Left ventricle myocardium inferior (tissue), 1 donor: ENCODE measurements around the gene SETD3. TPM values are rescaled to one million over a fixed set of nuclear protein-coding genes. Genes with fewer than 3 reads are reported as not detected.
"Not testable (repeated sequence)": the region's sequence is repeated elsewhere in the genome, so short reads cannot be mapped to it uniquely, and the experiment has no call there.

Experiments used
- DNase-seq: peaks from one replicate; pipeline ENCODE4 v3.0.0-alpha.2; 2020
- H3K27ac ChIP-seq: fragments of 200-600 bp; replicated peaks from 2 replicates; pipeline ENCODE4 v1.8.0; 2021
- H3K27me3 ChIP-seq: fragments of 200-600 bp; 2 replicates; pipeline ENCODE4 v1.8.0; 2021; ENCODE audit warnings: low read depth
- H3K36me3 ChIP-seq: fragments of 200-600 bp; 2 replicates; pipeline ENCODE4 v1.8.0; 2021
- H3K4me1 ChIP-seq: fragments of 200-600 bp; 2 replicates; pipeline ENCODE4 v1.8.0; 2021
- H3K4me3 ChIP-seq: fragments of 200-600 bp; 2 replicates; pipeline ENCODE4 v1.8.0; 2021; ENCODE audit warnings: mild to moderate bottlenecking, moderate library complexity
- H3K9me3 ChIP-seq: fragments of 200-600 bp; replicated peaks from 2 replicates; pipeline ENCODE4 v1.8.0; 2021
- intact Hi-C: fragments of 100-400 bp; cut with micrococcal nuclease; formaldehyde crosslinking; loops from one replicate; pipeline ENCODE4 v1.11.0; 2022
- total RNA-seq: library from RNA; stranded (reverse); fragmentation: NEBNext Ultra II Directional; extraction: Animal tissue kit (Norgen Biotek cat#: 25700); gene quantifications from one replicate; pipeline ENCODE4 v1.2.1, GENCODE V29; 2021
- TF ChIP-seq, protein P1 (sequence below): fragments of 200-600 bp; IDR thresholded peaks from 2 replicates; pipeline ENCODE4 v1.8.0; 2021; ENCODE audit warnings: antibody characterized with exemption, mild to moderate bottlenecking, borderline replicate concordance
- donor health status: DM: no; HTN: yes; CAD: no; lungs with severe emphysema.

SETD3 gene
- total RNA-seq, 1 donor from 2014 or later: 101 TPM

DNA sequence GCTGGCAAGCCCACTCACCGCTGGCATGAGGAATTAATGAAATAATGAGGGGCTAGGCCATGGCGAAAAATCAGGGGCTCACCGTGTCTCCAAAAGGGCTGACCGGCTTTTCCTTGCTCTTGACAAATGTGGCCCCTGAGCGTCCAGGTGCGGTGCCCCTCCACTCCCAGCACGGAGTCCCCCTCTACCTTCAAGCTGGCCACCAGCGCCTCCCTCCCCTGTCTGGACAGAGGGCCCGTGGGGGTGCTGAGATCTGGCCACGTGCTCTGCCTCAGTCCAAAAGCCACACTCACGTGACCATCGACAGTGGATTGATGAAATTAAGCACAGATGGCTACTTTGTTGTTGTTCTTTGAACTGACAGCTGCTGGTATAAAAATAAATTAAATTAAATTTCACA is 129.9 kb downstream of the SETD3 start:
- Histone ChIP-seq H3K4me3 (no peak overlapping the region), H3K27ac (no peak overlapping the region), H3K27me3 (peaks cover 25% of the 10 kb centered on the region), H3K4me1 (no peaks in the 10 kb centered on the region), H3K9me3 (no peaks in the 10 kb centered on the region), H3K36me3 (no peaks in the 10 kb centered on the region)
- intact Hi-C loops: no loop called here
- DNase-seq: no peak
- TF ChIP-seq, protein P1, sequence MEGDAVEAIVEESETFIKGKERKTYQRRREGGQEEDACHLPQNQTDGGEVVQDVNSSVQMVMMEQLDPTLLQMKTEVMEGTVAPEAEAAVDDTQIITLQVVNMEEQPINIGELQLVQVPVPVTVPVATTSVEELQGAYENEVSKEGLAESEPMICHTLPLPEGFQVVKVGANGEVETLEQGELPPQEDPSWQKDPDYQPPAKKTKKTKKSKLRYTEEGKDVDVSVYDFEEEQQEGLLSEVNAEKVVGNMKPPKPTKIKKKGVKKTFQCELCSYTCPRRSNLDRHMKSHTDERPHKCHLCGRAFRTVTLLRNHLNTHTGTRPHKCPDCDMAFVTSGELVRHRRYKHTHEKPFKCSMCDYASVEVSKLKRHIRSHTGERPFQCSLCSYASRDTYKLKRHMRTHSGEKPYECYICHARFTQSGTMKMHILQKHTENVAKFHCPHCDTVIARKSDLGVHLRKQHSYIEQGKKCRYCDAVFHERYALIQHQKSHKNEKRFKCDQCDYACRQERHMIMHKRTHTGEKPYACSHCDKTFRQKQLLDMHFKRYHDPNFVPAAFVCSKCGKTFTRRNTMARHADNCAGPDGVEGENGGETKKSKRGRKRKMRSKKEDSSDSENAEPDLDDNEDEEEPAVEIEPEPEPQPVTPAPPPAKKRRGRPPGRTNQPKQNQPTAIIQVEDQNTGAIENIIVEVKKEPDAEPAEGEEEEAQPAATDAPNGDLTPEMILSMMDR: no peak

DNA sequence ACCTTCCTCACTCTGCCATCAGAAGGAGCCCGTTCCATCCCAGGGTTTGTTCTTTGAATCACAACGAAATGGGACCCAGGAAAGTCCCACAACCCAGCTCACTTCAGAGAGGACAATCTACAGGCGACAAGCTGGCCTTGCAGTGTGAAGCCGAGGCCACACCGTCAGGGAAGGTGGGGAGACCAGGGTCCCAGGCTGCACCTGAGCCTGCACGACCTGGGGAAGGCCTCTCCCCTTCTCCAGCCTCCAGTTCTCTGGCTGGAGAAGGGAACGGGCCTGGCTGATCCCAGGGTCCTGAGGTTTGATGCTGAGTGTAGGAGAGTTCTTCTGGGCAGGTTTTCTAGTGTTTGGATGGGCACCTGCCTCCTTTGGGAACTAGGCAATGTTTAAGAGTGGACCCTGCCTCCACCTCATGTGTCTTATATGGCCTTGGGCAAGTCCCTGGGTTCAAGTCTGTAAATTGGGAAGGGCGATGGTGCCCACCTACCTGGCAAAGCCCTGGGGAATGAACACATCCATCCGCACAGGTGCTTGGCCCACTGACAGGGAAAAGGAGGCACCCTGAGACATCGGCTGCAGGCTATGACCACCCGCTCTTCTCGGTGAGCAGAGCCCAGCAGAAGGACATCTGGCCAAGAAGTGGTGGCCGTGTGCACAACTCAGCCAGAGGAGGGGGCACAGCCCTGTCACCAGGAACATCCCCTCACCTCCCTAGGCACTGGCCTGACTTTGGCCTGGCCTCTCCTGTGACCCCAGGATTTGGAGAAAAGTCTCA is 130.8 kb downstream of the SETD3 start:
- TF ChIP-seq, protein P1: no peak
- Histone ChIP-seq H3K27ac (no peak overlapping the region), H3K36me3 (no peaks in the 10 kb centered on the region), H3K27me3 (peaks cover 25% of the 10 kb centered on the region), H3K4me3 (no peak overlapping the region), H3K4me1 (no peaks in the 10 kb centered on the region), H3K9me3 (no peaks in the 10 kb centered on the region)
- intact Hi-C loops: no loop called here
- DNase-seq: no peak

DNA sequence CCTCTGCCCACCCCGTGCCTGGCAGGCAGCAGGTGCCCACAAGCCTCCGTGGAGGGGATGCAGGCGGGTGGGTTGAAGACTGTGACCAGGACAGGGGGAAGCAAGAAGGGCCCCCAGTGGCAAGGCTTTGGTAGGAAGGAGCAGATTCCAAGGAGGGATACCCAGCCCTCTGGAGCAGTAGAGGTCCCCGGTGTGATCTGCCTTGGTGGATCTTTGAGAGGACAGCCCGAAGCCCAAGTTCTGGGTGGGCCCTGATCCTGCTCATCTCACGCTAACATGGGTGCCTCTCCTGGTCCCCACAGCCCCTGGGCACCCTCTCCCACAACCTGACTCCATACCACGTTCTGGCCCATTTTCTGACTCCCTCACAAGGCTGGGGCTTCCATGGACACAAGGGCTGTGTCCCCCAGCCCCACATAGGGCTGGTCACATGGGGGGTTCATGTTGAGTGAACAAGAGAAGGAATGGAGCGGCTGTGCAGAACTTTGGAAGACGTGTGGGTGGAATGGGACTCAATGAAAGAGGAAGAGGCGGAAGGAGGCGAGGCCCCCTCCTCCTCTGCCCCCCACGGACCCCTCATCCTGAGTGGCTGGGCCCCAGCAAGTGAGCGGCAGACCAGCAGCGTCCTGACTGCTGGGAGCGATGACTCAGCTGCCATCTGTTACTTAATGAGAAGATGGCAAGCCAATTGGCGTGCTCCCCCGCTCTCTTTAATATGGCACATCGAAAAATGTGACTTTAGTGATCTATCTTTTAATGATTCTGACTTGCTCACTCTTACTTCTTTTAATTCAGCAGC is 131.6 kb downstream of the SETD3 start:
- Histone ChIP-seq H3K36me3 (no peaks in the 10 kb centered on the region), H3K27me3 (peaks cover 31% of the 10 kb centered on the region), H3K9me3 (no peaks in the 10 kb centered on the region), H3K4me3 (no peak overlapping the region), H3K4me1 (no peaks in the 10 kb centered on the region), H3K27ac (no peak overlapping the region)
- no peak for DNase-seq
- TF ChIP-seq, protein P1: no peak
- intact Hi-C loops: no loop called here

DNA sequence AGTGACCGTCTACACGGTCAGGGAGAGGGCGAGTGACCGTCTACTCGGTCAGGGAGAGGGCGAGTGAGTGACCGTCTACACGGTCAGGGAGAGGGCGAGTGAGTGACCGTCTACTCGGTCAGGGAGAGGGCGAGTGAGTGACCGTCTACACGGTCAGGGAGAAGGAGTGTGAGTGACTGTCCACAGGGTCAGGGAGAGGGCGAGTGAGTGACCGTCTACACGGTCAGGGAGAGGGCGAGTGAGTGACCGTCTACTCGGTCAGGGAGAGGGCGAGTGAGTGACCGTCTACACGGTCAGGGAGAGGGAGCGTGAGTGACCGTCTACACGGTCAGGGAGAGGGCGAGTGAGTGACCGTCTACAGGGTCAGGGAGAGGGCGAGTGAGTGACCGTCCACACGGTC is 132.4 kb downstream of the SETD3 start:
- H3K4me1 ChIP-seq, H3K4me3 ChIP-seq, intact Hi-C loops, H3K36me3 ChIP-seq, H3K27ac ChIP-seq, DNase-seq, H3K9me3 ChIP-seq: not testable (repeated sequence)
- peaks cover 28% of the 10 kb centered on the region for H3K27me3 ChIP-seq

Other genes starting within 250 kb of the SETD3 start
- 0.11 TPM for gene BCL11B, start 208.7 kb downstream of the SETD3 start, total RNA-seq
- 32.2 TPM for gene CCNK, start 550 bp upstream of the SETD3 start, total RNA-seq
- gene CCDC85C, start 123.3 kb upstream of the SETD3 start, total RNA-seq: 41.0 TPM
- gene HHIPL1, start 164.3 kb upstream of the SETD3 start, total RNA-seq: 1.2 TPM
- gene CYP46A1, start 203.4 kb upstream of the SETD3 start, total RNA-seq: 4.2 TPM